HepG2 (cell line): ENCODE results near the gene ZNF581.
A peak's percentile ranks its signal among the peaks of the same experiment; 100 is the strongest.

Source experiments
- CBX5 ChIP-seq: sonication (generic); formaldehyde crosslinking; IDR thresholded peaks from 2 replicates; pipeline ENCODE4 v1.4.0; 2020; ENCODE audit warnings: missing genetic modification reagents, borderline replicate concordance
- NFE2 ChIP-seq: sonication (generic); formaldehyde crosslinking; IDR thresholded peaks from 2 replicates; pipeline ENCODE4 v1.4.0; 2020; ENCODE audit warnings: missing genetic modification reagents
- POLR2A ChIP-seq, 2 experiments: IDR thresholded peaks; 2 replicates each; pipeline ENCODE4 v1.6.1; 2011; ENCODE audit warnings: low read depth in 2 of 2, low read length in 2 of 2, mild to moderate bottlenecking in 1 of 2, moderate library complexity in 1 of 2; ENCODE audit not compliant: insufficient read depth in 1 of 2
- RFX1 ChIP-seq: fragments of 450-650 bp; IDR thresholded peaks from 2 replicates; pipeline ENCODE4 v1.6.1; 2017
- XBP1 ChIP-seq: sonication (generic); formaldehyde crosslinking; IDR thresholded peaks from 2 replicates; pipeline ENCODE4 v1.5.0; 2020; ENCODE audit warnings: missing genetic modification reagents
- TF ChIP-seq, protein P1 (sequence below): fragments of 450-650 bp; IDR thresholded peaks from 2 replicates; pipeline ENCODE4 v1.6.1; 2017; ENCODE audit warnings: mild to moderate bottlenecking
- TF ChIP-seq, protein P2 (sequence below): sonication (generic); formaldehyde crosslinking; IDR thresholded peaks from 2 replicates; pipeline ENCODE4 v1.5.0; 2020; ENCODE audit warnings: mild to moderate bottlenecking, missing genetic modification reagents, moderate library complexity

- TF ChIP-seq POLR2A (IDR thresholded peaks at IDR 0.05; ENCODE audit: insufficient read depth in 1 of 2, low read depth in 2 of 2, low read length in 2 of 2) (no peak), XBP1 (no peak), CBX5 (no peak), RFX1 (no peak), NFE2 (CRISPR knock-in tag) (no peak)
- TF ChIP-seq, protein P1, sequence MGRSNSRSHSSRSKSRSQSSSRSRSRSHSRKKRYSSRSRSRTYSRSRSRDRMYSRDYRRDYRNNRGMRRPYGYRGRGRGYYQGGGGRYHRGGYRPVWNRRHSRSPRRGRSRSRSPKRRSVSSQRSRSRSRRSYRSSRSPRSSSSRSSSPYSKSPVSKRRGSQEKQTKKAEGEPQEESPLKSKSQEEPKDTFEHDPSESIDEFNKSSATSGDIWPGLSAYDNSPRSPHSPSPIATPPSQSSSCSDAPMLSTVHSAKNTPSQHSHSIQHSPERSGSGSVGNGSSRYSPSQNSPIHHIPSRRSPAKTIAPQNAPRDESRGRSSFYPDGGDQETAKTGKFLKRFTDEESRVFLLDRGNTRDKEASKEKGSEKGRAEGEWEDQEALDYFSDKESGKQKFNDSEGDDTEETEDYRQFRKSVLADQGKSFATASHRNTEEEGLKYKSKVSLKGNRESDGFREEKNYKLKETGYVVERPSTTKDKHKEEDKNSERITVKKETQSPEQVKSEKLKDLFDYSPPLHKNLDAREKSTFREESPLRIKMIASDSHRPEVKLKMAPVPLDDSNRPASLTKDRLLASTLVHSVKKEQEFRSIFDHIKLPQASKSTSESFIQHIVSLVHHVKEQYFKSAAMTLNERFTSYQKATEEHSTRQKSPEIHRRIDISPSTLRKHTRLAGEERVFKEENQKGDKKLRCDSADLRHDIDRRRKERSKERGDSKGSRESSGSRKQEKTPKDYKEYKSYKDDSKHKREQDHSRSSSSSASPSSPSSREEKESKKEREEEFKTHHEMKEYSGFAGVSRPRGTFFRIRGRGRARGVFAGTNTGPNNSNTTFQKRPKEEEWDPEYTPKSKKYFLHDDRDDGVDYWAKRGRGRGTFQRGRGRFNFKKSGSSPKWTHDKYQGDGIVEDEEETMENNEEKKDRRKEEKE: no peak
- TF ChIP-seq, protein P2, sequence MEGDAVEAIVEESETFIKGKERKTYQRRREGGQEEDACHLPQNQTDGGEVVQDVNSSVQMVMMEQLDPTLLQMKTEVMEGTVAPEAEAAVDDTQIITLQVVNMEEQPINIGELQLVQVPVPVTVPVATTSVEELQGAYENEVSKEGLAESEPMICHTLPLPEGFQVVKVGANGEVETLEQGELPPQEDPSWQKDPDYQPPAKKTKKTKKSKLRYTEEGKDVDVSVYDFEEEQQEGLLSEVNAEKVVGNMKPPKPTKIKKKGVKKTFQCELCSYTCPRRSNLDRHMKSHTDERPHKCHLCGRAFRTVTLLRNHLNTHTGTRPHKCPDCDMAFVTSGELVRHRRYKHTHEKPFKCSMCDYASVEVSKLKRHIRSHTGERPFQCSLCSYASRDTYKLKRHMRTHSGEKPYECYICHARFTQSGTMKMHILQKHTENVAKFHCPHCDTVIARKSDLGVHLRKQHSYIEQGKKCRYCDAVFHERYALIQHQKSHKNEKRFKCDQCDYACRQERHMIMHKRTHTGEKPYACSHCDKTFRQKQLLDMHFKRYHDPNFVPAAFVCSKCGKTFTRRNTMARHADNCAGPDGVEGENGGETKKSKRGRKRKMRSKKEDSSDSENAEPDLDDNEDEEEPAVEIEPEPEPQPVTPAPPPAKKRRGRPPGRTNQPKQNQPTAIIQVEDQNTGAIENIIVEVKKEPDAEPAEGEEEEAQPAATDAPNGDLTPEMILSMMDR (CRISPR knock-in tag): peak; percentile 94
Measured at GRCh38 chr19:55605637-55606470, 37.6 kb upstream of the ZNF581 start, which contains the start of gene ZNF865.
